GM18502 (cell line): ENCODE data around the gene POLR3H.

ENCODE experiments used
- ATAC-seq: cut with Tn5 transposase; IDR thresholded peaks from one replicate; pipeline ENCODE4 v1.9.1; 2021; ENCODE audit warnings: mild to moderate bottlenecking; ENCODE audit not compliant: unreplicated experiment, poor library complexity

The POLR3H gene

GRCh38 chr22:41539146-41540005 lies 4.9 kb downstream of the POLR3H start:
- no peak for ATAC-seq

GRCh38 chr22:41538583-41538982 lies 5.7 kb downstream of the POLR3H start:
- ATAC-seq, result no peak

GRCh38 chr22:41537203-41537602 lies 7.1 kb downstream of the POLR3H start:
- ATAC-seq, result no peak

- no peak for ATAC-seq
Observed at GRCh38 chr22:41535244-41535643, 9.0 kb downstream of the POLR3H start.

GRCh38 chr22:41534219-41534618 lies 10.1 kb downstream of the POLR3H start:
- ATAC-seq, result no peak

GRCh38 chr22:41532908-41533825 lies 11.1 kb downstream of the POLR3H start:
- ATAC-seq, result no peak

- ATAC-seq, result no peak
Observed at GRCh38 chr22:41531715-41532477, 12.4 kb downstream of the POLR3H start.

- ATAC-seq, result no peak
Observed at GRCh38 chr22:41530890-41531714, 13.2 kb downstream of the POLR3H start.

GRCh38 chr22:41528938-41529561 lies 15.2 kb downstream of the POLR3H start:
- no peak for ATAC-seq

GRCh38 chr22:41528132-41528766 lies 16.0 kb downstream of the POLR3H start:
- ATAC-seq, result no peak

- ATAC-seq, result no peak
Observed at GRCh38 chr22:41526830-41527799, 17.2 kb downstream of the POLR3H start.

GRCh38 chr22:41526226-41526829 lies 17.9 kb downstream of the POLR3H start:
- no peak for ATAC-seq

- no peak for ATAC-seq
Observed at GRCh38 chr22:41525450-41526225, 18.6 kb downstream of the POLR3H start.

- no peak for ATAC-seq
Observed at GRCh38 chr22:41524809-41525449, 19.3 kb downstream of the POLR3H start.

- ATAC-seq, result no peak
Observed at GRCh38 chr22:41524251-41524661, 20.0 kb downstream of the POLR3H start.
